Coronary artery (tissue), 2 donors: Measurements from ENCODE around the gene URM1.

ENCODE experiments used
- DNase-seq: peaks from one replicate; pipeline ENCODE4 v3.0.0-alpha.2; 2017; ENCODE audit warnings: low spot score
- H3K27ac ChIP-seq, 2 donors: fragments of 200-600 bp; sonication (generic); one replicate each; pipeline ENCODE4 v1.5.1; 2016 to 2019
- H3K4me3 ChIP-seq: fragments of 200-600 bp; sonication (generic); 2 replicates; pipeline ENCODE4 v1.5.1; 2016; ENCODE audit warnings: mild to moderate bottlenecking, moderate library complexity
- CTCF ChIP-seq: fragments of 200-600 bp; sonication (generic); IDR thresholded peaks from one replicate; pipeline ENCODE4 v1.5.1; 2019; ENCODE audit warnings: antibody characterized with exemption

URM1 gene

GRCh38 chr9:128349772-128350171 is 21.4 kb upstream of the URM1 start:
- Histone ChIP-seq H3K27ac (no peak overlapping the region), H3K4me3 (no peak overlapping the region)
- DNase-seq = no peak
- no peak for TF ChIP-seq CTCF

DNA sequence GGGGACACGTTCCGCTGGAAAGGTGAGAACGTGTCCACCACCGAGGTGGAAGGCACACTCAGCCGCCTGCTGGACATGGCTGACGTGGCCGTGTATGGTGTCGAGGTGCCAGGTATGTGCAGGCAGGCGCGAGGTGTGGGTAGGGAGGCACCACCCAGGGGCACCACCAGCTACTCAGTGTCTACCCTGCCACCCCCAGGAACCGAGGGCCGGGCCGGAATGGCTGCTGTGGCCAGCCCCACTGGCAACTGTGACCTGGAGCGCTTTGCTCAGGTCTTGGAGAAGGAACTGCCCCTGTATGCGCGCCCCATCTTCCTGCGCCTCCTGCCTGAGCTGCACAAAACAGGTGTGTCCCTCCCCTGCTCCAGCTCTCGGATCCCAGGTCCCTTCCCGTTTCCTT is 15.7 kb upstream of the URM1 start:
- DNase-seq = no peak
- TF ChIP-seq CTCF = no peak
- no peak overlapping the region for H3K4me3 ChIP-seq
- H3K27ac ChIP-seq = no peak overlapping the region

- no peak overlapping the region for H3K4me3 ChIP-seq
- no peak for DNase-seq
- no peak overlapping the region for H3K27ac ChIP-seq
- TF ChIP-seq CTCF = no peak
Observed at GRCh38 chr9:128358090-128358489, 13.1 kb upstream of the URM1 start.

DNA sequence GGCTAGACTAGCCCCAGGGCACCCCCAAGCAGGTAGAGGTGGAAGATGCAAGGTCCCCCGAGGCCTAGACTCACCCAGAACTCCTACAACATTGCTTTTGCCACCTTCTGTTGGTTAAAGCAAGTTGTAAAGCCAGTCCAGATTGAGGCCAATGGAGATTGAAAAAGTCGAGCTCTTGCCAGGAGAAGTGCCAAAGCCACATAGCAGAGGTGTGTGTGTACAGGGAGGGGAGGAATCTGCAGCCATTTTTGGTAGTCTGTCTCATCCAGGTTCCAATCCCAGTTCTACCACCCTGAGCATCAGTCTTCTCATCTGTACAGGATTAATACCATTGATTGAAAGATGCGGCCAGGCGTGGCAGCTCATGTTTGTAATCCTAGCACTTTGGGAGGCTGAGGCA is 12.3 kb upstream of the URM1 start:
- Histone ChIP-seq H3K4me3 (no peak overlapping the region), H3K27ac (no peak overlapping the region)
- no peak for TF ChIP-seq CTCF
- no peak for DNase-seq

DNA sequence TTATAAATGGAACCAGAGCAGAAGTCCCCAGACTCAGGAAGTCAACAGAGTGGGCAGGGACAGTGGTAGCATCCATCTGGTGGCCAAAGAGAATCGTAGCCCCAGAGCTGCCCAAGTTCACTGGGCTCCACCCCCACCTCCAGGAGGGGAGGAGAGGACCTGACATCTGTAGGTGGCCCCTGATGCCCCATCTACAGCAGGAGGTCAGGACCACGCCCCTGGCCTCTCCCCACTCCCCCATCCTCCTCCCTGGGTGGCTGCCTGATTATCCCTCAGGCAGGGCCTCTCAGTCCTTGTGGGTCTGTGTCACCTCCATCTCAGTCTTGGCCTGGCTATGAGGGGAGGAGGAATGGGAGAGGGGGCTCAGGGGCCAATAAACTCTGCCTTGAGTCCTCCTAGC is 10.3 kb upstream of the URM1 start:
- Histone ChIP-seq H3K27ac (peak overlapping the region in 1 of 2 donors; percentile 65), H3K4me3 (no peak overlapping the region)
- no peak for TF ChIP-seq CTCF
- no peak for DNase-seq

DNA sequence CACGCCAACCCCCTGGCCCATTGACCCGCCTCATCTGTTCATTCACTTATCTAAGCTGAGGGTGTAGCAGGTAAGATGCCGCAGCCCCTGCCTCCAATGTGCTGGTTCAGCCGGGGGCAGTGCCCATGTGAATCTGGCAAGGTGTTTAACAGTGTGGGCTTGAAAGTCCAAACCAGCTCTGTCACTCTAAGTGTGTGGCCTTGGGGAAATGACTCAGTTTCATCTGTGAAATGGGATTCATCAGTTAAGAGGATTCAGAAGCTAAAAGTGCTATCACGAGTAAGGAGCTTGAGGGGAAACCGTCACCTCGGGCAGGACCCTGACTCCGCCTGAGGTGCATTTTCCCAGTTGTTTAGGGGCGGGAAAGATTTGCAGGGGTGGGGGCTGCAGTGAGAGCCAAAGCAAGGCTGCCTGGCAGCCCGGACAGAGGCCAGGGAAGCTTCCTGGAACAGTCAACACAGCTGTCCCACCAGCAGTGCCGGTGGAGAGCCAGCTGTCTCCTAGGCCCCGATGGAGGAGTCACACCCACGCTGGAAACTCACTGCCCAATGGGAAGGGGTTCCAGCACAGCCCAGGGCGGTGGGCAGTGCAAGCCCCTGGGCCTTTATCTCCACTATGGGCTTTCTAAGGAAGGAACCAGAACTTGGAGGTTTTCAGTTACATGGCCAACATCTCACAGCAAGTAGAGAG is 9.7 kb upstream of the URM1 start:
- no peak for TF ChIP-seq CTCF
- DNase-seq = no peak
- Histone ChIP-seq H3K4me3 (peak overlapping the region; percentile 69), H3K27ac (peak overlapping the region; percentile 28 to 65)

- peak overlapping the region; percentile 69 for H3K4me3 ChIP-seq
Observed at GRCh38 chr9:128361986-128362646, 9.1 kb upstream of the URM1 start.

More at GRCh38 chr9:128361986-128362646, 9.1 kb upstream of the URM1 start:
- DNase-seq = peak; percentile 91
- H3K27ac ChIP-seq = peak overlapping the region; percentile 28 to 65
- peak; percentile 72 for TF ChIP-seq CTCF
